HG03520 (cell line): ENCODE results near the gene SEMA5B.

ENCODE experiments used
- ATAC-seq: cut with Tn5 transposase; IDR thresholded peaks from one replicate; pipeline ENCODE4 v1.9.1; 2021; ENCODE audit warnings: mild to moderate bottlenecking, moderate library complexity; ENCODE audit not compliant: unreplicated experiment

Gene SEMA5B

DNA sequence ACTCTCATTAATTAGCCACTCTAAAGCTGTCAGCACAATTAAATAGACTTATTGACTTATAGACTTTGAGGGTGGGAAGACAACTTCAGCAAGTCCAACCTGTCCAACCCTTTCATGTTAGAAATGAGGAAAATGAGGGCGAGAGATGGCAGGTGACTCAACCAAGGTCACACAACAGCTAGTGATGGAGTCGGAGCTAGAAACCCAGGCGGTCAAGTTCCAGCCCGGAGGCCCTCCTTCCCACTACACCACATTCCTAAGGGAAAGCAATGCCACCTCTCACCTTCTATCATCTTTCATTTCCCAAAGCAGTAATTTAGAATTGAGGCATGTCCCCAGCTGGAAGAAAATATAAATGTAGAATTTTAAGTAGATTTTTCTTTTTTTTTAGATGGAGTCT, 28.7 kb downstream of the SEMA5B start:
- no peak for ATAC-seq

DNA sequence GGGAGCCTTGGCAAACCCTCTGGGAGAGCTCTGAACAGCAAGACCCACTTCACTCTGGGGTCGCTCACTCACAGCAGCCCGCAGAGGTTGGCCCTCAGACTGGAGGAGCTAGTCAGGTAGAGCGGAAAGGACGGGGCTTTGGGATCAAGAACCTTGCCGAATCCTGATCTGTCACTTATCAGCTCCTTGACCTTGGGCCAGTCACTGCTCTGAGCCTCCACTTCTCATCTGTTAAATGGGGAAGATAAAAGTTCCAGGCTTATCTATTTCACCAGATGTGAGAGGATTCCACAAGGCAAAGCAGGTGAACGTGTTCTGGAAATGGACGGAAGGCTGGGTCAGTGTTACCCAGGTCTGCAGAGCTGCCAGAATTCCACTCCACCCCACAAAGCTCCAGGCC, 29.4 kb downstream of the SEMA5B start:
- no peak for ATAC-seq

DNA sequence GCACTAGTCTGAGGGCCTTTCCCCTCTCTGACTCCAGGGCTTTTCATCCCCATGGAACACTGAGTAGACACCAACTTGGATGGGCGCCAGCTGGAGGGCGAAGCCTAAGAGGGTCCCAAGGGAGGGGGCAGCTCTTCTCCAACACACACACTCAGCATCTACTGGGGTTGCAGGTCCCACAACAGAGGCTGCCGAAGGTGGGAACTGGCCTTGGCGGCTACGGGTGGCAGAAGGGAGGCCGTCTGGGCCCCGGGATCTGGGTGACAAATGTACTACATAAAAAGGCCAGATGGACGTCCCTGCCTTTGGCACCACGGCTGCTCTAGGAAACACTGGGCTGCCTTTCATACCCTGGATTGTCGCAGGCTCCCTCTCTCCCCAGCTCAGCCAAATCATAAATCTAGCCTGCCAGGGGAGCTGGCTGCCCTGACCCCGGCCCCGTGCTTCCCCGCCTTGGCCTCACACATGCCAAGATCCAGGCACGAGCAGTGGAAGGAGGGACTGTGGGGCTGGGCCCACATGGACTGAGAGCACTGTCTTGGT, 31.5 kb downstream of the SEMA5B start:
- no peak for ATAC-seq

DNA sequence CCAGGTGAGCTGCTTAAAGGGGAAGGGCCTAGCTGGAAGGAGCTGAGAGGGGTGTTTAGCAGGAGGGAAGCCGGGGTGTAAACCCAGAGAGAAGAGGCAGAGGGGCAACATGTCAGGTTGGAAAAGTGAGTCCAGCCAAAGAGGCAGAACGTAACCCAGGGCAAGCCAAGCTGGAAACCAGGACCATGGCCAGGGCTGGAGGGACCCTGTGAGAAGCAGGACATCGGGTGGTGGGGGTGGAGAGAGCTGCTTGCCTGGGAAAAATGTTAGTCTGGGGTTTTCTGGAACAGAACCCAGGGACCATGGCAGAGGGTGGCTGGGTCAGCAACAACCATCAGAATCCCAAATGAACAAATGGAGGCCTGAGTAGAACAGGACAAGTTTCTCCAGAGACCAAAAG, 32.6 kb downstream of the SEMA5B start:
- no peak for ATAC-seq

DNA sequence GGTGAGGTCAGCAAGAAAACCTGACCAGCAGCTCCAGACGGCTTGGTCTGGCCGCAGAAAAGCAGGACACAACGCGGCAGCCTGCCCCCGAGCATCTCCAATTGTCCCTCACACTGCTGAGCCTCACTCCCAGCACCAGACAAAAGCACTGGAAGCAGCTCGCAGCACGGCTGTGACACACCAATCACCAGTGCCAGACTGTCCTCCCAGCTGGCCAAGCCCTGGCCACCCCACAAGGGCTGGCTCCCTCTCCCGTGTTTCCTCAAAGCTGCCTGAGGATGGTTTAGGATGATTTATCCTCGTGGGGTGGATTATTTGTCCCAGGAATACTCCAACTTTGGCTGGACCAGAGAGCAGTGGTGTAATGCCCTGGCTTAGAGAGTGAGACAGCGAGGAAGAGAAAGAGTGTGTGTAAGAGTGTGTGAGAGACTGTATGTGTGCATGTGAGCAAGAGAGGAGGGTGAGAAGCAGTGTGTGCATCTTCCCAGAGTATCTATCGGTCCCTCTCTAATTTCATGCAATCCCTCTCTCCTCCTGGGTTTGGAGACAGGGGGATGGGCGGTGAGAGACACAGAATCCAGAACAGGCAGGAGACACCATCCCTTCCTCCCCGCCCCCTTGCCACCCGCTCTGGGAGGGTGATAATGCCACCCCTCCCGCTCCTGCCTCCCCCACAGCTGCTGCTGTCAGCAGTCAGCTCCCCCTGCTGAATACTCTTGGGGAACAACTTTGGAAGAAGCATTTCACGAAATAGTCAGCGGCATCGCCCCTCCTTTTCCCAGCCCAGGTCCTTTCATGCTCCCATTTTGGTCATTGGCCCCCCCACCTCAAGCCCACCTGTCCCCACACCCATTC, 34.2 kb downstream of the SEMA5B start:
- ATAC-seq, result no peak

DNA sequence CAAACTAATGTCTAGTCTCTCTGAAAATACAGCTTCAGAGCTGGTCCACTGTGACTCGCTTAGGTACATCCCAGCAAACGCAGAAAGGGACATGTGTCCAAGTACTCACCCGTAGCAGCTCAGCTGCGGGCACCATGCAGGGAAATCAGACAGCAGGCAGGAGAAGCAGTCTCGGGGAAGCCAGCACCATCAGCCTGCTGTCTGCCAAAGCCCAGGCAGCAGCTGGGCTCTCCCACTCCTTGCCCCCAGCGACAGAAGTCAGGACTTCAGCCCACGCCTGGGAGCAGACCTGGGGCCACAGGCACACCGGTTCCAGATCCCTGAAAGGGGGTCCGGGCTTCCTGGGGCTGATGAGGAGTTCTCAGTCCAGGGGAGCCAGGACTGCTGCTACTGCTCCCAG, 34.9 kb downstream of the SEMA5B start:
- no peak for ATAC-seq

DNA sequence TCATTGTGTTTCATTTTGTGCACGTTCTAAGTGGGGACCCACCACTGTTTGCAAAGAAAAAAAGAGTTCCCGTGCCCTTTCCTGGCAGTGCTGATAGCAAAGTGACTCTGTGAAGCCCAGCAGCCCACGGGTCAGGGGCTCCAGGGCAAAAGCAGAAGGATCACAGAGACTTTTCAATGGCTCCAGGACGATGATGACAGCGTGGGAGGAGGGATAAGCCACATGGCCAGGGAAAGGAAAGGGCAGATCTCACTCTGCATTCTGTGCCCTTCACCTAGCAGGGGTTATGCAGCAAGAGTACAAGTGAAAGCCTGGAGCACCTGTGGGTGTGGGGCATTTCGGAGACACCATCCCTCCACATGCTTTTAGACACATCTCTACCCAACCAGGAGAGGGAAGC, 35.4 kb downstream of the SEMA5B start:
- ATAC-seq, result no peak

DNA sequence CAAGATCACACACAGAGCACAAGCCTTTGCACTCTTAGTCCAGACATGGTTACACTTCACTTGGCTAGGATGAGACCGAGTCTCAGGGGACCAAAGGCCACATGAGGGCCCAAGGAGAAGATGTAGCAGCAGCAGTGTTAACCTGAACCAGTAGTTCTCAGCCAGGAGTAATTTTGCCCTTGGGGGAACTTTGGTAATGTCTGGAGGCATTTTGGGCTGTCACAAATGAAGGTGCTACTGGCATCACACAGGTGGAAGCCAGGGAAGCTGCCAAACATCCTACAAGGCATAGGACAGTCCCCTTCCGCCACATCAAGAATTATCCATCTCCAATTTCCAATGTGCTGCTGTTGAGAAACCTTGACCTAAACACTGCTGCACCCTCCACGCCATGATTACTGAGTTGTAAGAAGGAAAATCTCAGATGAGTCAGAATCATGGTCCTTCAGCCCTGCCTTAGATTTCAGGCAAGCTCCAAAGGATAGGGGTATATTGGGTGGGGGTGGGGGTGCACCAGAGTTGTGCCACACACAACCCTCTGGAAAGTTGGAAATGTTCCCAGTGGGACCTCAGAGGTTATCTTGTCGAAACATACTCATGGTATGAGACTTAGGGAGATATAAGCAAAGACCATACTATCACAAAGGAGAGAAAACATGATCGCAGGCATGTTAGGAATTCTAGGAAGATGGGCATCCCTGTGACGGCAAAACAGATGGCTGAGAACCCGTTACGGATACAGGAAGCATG, 36.2 kb downstream of the SEMA5B start:
- no peak for ATAC-seq

DNA sequence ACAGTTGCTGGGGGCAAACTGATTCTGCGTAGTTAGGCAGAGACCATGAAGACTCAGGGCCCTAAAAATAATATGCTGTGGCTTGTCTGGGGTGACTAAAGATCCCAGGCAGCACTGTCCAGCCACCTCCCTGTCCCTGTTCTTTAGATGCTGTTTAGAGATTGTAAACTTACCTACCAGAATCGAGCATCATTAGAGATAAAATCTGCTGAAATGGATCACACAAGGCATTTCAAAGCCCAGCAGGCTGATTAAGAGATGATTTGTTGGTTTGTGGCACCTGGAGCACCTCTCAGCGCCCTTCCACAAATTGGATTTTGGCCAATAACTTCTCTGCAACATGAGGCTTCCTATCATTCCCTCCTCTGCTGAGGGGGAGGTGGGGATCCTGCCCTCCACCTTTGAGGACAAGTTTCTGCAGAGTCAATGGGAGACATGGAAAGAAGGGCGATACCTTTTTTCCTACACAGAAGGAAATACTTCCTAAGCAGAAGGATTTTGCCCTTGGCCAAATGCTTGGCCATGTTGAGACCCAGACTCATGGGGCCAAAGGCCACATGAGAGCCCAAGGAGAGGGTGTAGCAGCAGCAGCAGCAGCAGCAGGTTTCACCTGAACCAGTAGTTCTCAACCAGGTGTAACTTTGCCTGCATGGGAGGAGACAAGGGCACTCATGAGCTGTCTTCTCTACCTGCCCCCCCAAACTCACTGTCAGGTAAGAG, 37.5 kb downstream of the SEMA5B start:
- ATAC-seq, result no peak

DNA sequence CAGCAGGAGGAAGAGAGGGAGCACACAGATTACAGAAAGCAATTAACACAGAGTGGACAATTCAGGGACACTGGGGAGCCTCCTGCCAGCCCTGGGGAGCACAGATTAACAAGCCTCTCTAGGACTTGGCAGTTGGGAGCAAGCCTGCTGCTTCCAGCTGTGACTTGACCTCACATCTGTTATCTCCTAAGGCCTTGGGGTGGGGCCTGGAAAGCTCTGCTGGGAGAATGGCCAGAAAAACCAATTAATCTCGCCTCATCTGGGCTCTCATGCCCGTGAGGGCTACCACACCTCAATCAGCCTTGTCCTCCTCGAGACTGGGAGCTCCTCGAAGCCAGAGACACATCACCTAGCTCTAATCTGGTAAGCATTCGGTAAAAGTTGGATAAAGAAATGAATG, 39.1 kb downstream of the SEMA5B start:
- ATAC-seq, result no peak

DNA sequence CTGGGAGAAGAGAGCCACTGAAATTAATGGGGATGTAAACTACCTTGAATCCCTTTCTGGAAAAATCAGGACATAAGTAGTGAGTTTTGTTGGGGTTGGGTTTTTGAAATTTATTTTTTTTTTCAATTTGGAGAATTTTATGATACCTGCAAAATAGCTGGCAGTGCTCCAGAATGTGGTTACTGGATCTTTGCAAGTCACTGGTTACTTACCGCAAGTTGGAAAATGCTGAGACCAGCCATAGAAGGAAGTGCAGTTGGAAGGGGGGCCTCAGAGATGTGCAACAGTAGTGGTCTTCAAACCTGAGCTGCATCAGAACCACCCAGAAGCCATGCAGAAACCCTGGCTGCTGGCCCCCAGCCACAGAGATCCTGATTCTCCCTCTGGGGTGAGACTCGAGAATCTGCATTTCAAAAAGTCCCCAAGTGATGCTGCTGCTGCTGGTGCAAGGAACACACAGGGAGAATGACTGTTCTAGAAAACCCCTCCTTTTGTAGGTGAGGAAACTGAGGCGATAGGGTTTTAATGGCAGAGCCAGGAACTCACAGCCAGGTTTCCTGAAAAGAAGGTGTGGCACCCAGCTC, 39.7 kb downstream of the SEMA5B start:
- no peak for ATAC-seq

DNA sequence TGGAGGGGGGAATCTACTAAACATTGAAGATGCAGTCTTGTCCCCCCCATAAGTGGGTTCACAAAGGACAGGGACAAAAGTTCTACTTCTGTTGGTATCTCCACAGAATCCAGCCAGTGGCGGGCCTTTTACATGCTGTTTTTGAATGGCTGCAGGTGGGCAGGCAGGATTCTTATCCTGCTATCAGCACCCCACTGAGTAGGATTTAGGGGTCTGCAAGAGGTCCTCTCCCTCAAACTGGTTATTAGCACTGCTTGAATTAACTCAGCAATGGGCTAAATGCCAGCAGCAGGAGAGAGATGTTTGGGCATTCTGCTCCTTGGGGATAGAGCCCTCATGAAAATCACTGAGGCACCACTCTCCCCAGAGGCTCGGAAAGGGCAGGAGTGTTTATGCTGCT, 40.3 kb downstream of the SEMA5B start:
- no peak for ATAC-seq

DNA sequence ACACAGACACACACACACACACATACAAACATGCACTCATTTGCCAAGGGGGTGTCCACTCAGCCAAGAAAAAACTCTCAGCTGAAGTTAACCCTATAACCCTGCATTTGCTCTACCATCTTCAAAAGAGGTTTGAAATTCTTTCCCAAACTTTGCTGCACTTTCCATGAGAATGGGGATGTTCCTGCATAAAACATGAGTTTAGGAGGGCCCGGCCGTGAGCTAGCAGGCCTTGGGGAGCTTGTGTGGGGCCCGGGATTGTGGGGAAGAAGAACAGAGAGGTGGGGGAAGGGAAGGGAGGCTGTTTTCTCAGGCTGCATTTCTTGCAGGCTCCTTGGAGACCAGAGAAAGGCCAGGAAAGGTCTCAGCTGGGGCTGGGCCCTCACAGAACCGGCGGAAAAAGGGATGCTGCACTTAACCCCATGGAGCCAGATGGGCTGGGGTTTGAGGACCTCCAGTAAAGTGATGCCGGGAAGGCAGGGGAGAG, 40.8 kb downstream of the SEMA5B start:
- ATAC-seq, result no peak

DNA sequence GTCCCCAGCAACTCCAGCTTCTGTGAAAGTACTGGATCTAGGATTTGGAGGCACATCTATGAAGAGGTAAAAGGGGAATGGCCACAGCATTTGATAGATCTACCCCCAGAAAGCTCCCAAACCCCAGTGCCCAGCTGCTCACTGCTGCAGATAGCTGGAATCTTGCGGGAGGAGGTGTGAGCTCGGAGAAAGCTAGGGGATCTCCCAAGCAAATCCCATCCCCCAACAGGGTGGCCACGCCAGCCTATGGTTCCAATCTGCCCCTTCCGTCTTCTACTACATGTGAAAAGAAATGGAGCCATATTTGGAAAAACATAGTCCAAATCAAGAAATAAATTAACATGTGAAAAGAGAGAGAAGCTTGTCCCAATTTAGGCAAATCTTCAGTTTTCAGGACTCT, 42.0 kb downstream of the SEMA5B start:
- no peak for ATAC-seq

DNA sequence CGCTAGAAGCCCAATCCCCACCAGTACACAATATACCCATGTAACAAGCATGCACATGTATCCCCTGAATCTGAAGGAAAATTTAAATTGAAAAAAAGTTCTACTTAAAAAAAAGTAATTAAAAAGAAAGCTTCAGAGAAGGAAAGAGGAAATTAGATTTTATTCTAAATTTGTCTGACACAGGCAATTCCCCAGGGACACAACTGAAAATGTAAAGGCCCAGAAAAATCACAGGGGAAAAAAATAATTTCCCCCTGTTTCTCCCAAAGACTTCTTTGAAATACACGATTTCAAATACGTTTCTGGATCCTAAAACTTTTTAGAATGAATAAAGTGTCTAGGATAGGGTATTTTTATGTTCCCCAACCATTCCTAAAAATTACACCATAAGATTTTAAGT, 42.9 kb downstream of the SEMA5B start:
- no peak for ATAC-seq

DNA sequence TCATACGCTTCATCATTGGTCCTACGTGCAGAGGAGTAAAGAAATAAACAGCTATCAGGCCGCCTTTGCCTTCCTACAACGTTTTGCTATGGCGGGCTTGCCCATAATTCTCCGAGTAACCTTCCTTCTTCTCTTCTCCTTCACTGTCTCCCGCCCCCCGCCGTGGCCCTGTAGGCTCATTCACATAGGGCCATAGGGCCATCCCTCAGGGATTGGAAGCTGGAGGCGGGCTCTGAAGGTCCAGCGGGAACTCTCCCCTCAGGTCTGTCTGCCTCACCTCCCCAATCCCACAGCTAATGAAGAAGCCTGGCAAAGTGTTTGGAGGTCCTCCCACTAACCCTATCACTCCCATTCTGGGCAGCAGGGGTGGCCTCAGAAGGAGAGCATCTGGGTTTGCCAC, 43.6 kb downstream of the SEMA5B start:
- no peak for ATAC-seq

DNA sequence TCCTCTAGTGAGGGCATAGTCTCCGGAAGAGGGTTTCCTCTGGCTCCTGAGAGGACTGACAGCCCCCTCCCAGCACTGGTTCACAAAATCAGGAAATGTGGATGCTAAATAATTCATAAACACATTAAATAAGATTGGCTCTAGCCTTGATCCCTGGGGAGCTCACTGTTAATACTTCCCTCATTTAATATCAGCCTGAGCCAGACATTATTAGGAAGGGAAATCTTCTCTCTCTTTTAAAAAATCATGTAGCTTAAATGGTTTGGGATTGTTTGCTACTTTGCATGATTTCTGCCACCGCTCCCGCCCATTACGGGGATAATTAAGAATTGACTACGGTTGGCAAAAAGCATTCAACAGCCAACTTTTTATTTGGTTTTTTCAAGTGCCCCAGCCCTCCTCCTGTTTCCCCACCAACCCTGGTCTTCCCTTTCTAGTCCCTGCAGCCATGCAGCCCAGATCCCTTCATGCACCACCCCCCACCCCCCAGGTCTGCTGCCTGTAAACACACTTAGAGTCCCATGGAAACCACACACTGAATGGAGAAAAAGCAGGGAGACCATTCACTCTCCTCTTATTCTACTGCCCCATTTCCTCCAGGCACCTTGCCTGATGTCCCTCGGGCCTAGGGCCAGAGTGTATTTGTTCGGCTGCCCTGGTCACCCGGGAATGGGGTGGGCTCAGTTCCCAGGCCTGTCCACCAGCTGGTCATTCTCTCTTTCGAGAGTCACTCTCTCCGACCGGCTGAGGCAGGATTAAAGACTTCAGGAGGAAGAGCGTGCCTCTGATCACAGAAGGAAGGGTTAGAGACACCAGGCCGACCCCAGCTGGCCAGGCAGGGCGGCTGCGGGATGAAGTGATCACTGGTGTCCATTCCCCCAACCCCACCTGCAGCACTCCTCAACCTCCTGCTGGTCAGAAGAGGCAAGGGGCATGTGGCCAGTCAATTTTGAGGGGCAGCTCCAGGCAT, 45.1 kb downstream of the SEMA5B start:
- ATAC-seq, result no peak

DNA sequence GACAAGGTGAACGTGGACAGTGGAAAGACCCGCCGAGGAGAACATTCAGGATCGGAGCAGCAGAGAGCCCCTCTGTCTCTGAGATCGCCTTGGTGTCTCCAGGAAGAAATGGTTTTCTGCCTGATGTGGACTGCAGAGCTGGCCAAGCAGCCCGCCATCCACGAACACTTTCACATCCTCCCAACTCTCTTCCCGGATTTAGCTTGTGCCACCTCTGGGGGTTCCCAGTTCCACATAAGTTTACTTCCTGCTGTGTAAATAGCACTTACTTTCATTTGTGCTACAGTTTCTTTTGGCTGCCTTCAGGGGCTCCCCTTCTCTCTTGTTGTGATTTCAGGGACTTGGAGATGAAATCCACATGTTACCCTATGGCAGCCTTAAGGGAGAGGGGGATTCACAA, 48.4 kb downstream of the SEMA5B start:
- ATAC-seq, result no peak

DNA sequence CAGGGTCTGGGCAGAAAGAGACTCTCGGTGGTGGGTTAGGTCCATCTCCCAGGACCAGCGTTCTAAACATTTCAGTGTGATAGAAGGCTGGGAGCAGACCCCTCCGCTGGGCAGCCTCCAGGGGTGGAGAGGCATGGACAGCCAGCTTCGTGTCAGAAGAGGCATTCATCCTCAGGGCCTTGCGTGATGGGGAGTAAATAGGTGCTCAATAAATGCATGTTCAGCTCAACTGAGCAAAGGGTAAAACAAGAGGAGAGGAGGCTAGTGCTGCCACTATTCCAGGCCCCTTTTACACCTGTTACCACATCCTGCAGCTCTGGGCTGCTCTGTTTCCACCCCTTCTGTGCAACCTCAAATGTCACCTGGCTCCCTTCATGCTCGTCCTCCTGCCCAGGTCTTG, 49.0 kb downstream of the SEMA5B start:
- no peak for ATAC-seq
